GM12874 (cell line): ENCODE results near the gene MAP1LC3B2.

Source experiments
- CTCF ChIP-seq: IDR thresholded peaks from 2 replicates; pipeline ENCODE4 v1.5.1; 2011; ENCODE audit warnings: low read depth, mild to moderate bottlenecking, control low read depth, low read length, moderate library complexity; ENCODE audit not compliant: insufficient read depth

Gene MAP1LC3B2

GRCh38 chr12:116559162-116559935, at the start of gene MAP1LC3B2:
Gene MAP1LC3B2 (plus strand): TSS chr12:116559381. CDS start chr12:116575943, 16,562 bp downstream.
- no peak for TF ChIP-seq CTCF

- no peak for TF ChIP-seq CTCF
These were observed 45.2 kb upstream of the MAP1LC3B2 start for GRCh38 chr12:116513944-116514343.

GRCh38 chr12:116515684-116516083, 43.5 kb upstream of the MAP1LC3B2 start:
- TF ChIP-seq CTCF = no peak

- TF ChIP-seq CTCF = no peak
These were observed 42.5 kb upstream of the MAP1LC3B2 start for GRCh38 chr12:116516657-116517056.

- no peak for TF ChIP-seq CTCF
These were observed 41.6 kb upstream of the MAP1LC3B2 start for GRCh38 chr12:116517431-116518045.

- no peak for TF ChIP-seq CTCF
These were observed 38.9 kb upstream of the MAP1LC3B2 start for GRCh38 chr12:116520225-116520760.

- TF ChIP-seq CTCF = no peak
These were observed 38.2 kb upstream of the MAP1LC3B2 start for GRCh38 chr12:116520801-116521471.
